Measurements from ENCODE around the gene DSTN.

Gene DSTN

GRCh38 chr20:17625246-17626051 is 55.6 kb downstream of the DSTN start:
- no peak for DNase-seq

GRCh38 chr20:17626217-17627007 is 56.5 kb downstream of the DSTN start:
- no peak for DNase-seq

- no peak for DNase-seq
Observed at GRCh38 chr20:17627101-17627955, 57.5 kb downstream of the DSTN start.

GRCh38 chr20:17628101-17628841 is 58.4 kb downstream of the DSTN start:
- no peak for DNase-seq

- no peak for DNase-seq
Observed at GRCh38 chr20:17629025-17629424, 59.1 kb downstream of the DSTN start.

GRCh38 chr20:17629678-17630089 is 59.8 kb downstream of the DSTN start:
- DNase-seq, result no peak

- no peak for DNase-seq
Observed at GRCh38 chr20:17630151-17630805, 60.4 kb downstream of the DSTN start.

- no peak for DNase-seq
Observed at GRCh38 chr20:17630806-17631195, 60.9 kb downstream of the DSTN start.

GRCh38 chr20:17631576-17632319 is 61.9 kb downstream of the DSTN start:
- no peak for DNase-seq

- no peak for DNase-seq
Observed at GRCh38 chr20:17633221-17633849, 63.5 kb downstream of the DSTN start.

- DNase-seq, result no peak
Observed at GRCh38 chr20:17633850-17634500, 64.1 kb downstream of the DSTN start.

GRCh38 chr20:17634661-17635331 is 64.9 kb downstream of the DSTN start:
- DNase-seq, result no peak

GRCh38 chr20:17635332-17636244 is 65.7 kb downstream of the DSTN start:
- DNase-seq, result no peak

GRCh38 chr20:17636523-17637412 is 66.9 kb downstream of the DSTN start:
- DNase-seq, result no peak

GRCh38 chr20:17637413-17637780 is 67.5 kb downstream of the DSTN start:
- DNase-seq, result no peak

GRCh38 chr20:17637985-17638640 is 68.2 kb downstream of the DSTN start:
- no peak for DNase-seq

Data from GOT3 (cell line).